Ureter (tissue), 1 donor: Measurements from ENCODE around the gene G6PC2. TPM values are rescaled to one million over a fixed set of nuclear protein-coding genes. Genes with fewer than 3 reads are reported as not detected.

ENCODE experiments used
- DNase-seq: peaks from one replicate; pipeline ENCODE4 v3.0.0-alpha.2; 2020; ENCODE audit warnings: low spot score
- total RNA-seq: library from RNA; stranded (reverse); gene quantifications from one replicate; pipeline ENCODE4 v1.2.4, GENCODE V29; 2023
- donor health status: DM: yes; HTN: yes; CAD: no.

Gene G6PC2
- total RNA-seq, 1 donor from 2014 or later = not detected

GRCh38 chr2:168948621-168949212 is 47.6 kb downstream of the G6PC2 start:
- no peak for DNase-seq

- no peak for DNase-seq
These were observed 48.2 kb downstream of the G6PC2 start for GRCh38 chr2:168949324-168949723.

DNA sequence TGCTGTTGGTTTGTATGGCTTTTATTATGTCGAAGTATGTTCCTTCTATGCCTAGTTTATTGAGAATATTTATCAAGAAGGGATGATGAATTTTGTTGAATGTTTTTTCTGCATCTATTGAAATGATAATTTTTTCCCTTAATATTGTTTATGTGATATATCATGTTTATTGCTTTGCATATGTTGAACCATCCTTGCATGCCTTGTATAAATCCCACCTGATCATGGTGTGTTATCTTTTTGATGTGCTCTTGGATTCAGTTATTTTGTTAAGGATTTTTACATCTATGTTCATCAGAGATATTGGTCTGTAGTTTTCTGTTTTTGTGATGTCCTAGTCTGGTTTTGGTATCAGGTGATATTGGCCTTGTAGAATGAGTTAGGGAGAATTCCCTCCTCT is 50.8 kb downstream of the G6PC2 start:
- no peak for DNase-seq

GRCh38 chr2:168952424-168952823 is 51.3 kb downstream of the G6PC2 start:
- no peak for DNase-seq

GRCh38 chr2:168954256-168954655 is 53.2 kb downstream of the G6PC2 start:
- no peak for DNase-seq

DNA sequence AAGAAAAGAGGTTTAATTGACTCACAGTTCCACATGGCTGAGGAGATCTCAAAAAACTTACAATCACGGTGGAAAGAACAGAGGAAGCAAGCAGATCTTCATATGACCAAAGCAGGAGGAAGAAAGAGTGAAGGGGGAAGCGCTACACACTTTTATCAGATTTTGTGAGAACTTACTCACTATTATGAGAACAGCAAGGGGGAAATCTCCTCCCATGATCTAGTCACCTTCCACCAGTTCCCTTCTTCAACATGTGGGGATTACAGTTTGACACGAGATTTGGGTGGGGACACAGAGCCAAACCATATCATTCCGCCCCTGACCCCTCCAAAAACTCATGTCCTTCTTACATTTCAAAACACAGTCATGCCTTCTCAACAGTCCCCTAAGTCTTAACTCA is 54.2 kb downstream of the G6PC2 start:
- DNase-seq = no peak

DNA sequence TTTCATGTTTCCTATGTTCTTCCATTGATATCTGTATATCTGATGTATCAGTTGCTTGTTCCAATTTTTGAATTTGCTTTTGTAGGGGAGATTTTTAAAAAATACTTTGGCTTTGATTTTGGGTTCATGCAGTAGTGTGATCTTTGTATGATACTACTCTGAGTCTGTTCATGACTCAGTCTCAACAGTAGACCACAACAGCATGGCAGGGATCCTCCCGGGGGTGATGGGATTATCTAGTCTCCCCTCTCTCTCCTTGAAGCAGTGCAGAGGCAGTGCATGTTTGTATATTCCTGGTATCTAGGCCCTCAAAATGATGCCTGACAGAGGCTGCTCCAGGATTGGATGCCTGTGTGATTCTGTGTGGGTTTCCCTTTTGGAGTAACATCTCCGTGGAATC is 55.3 kb downstream of the G6PC2 start:
- no peak for DNase-seq

Other genes with a start within 250 kb of the G6PC2 start
- 31.4 TPM for gene NOSTRIN, start 98.7 kb upstream of the G6PC2 start, total RNA-seq
- 0.47 TPM for gene SPC25, start 10.9 kb upstream of the G6PC2 start, total RNA-seq
- 0.18 TPM for gene ABCB11, start 130.0 kb downstream of the G6PC2 start, total RNA-seq
- 1.1 TPM for gene DHRS9, start 168.3 kb downstream of the G6PC2 start, total RNA-seq